GM12874 (cell line): ENCODE measurements around the gene KCNH1.

Source experiments
- CTCF ChIP-seq: IDR thresholded peaks from 2 replicates; pipeline ENCODE4 v1.5.1; 2011; ENCODE audit warnings: low read depth, mild to moderate bottlenecking, control low read depth, low read length, moderate library complexity; ENCODE audit not compliant: insufficient read depth

KCNH1 gene

GRCh38 chr1:210814382-210815123 is 319.4 kb downstream of the KCNH1 start:
- TF ChIP-seq CTCF, result no peak

DNA sequence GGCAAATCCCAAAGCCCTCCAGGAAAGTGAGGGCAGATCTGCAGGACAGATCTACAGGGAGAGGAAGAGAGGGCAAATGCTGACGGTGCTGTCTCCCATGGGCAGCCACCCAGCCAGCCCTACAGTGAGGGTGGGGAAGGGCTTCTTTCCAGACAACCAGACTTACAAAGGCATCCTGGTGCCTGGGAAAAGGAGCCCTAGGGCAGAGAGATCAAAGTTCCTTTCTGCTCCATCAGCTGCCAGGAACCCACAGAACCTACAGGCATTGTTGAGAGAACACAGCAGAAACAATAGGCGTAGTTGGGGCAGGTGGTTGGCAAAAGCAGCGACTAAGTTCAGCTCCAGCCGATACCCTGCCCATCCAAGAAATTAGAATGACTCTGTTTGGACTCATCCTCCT is 332.4 kb downstream of the KCNH1 start:
- no peak for TF ChIP-seq CTCF

DNA sequence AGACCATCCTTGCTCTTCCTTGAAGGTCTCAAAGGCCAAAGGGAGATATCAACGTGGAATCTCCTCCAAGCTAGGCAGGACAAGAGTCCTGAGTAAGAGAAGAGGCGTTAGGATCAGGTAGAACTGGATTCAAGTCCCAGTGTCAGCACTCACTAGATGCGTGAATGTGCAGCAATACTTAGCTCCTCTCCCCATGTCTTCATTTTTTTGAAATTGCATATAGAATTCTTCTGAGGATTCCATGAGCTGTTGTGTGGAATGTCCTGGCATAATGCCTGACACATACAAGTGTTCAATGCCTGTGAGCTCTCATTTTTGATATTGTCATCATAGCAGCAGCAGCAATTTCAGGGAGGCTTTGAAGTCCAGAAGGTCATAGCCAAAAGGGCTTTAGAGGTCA is 333.2 kb downstream of the KCNH1 start:
- TF ChIP-seq CTCF, result no peak

DNA sequence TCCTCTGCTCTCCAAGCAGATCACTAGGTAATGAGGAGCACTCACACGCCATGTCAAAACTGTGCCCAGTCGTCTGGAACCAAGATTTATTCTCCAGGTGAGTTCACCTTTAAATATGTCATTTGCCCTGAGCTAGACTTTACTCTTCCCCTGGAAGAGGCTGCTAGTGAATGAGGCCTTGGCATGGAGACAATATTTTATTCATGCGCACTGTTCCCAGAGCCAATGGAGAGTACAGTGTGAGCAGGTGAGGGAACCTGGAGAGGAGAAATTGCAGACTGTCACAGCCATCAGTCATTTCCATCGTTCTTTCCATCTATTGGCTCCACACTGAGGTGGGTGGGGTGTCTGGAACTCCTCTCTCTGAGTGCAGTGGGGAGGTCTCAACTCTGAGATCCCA is 333.6 kb downstream of the KCNH1 start:
- no peak for TF ChIP-seq CTCF

DNA sequence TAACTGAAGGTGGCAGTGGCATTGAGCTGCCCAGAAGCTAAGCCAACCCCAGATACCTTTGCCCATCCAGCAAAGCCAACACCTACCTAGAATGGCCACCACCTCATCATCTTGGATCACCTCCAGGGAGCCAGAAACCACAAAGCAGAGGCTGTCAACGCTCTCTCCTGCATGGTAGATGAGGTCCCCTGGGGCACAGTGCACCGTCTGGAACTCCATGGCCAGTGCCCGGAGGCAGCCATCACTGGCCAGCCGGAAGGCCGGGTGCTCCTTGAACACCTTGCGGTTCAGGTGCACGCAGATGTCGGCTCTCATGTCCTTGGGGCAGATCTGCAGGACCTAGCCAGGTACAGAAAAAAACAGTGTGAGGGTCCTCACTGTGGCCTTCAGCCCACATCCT is 336.5 kb downstream of the KCNH1 start:
- TF ChIP-seq CTCF, result no peak

DNA sequence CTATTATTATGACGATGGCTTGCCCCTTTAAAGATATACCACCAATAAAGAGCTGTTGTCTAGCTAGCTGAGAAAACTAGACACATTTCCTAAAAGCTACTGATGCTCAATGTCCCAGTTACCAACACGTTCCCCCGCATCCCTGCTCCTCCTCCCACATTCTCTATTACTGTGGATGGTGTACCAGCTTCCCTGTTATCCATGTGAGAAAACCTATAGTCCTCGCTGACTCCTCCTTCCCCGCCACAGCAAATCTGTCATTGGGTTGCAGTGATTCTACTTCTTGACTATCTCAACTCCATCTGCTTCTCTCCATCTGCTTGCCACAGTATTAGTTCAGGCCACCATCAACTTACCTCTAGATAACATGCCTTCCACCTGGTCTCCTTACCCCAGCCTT is 337.5 kb downstream of the KCNH1 start:
- TF ChIP-seq CTCF, result no peak

GRCh38 chr1:210794445-210794844 is 339.5 kb downstream of the KCNH1 start:
- TF ChIP-seq CTCF, result no peak
